HFFc6 (cell line): Measurements from ENCODE around the gene FAM240A. TPM values are rescaled to one million over a fixed set of nuclear protein-coding genes. Genes with fewer than 3 reads are reported as not detected.

Experiments
- total RNA-seq, 6 experiments: library from RNA; stranded (reverse); fragmentation: NEBNext Ultra II Directional; extraction: Animal tissue kit (Norgen Biotek cat#: 25700); gene quantifications; 2 replicates in 1 of 6; 3 replicates in 5 of 6; pipeline ENCODE4 v1.2.3, GENCODE V29; 2021

Gene FAM240A
- total RNA-seq, 6 experiments from 2014 or later: not detected

Other genes with a start within 250 kb of the FAM240A start
- gene CCR5, start 241.6 kb upstream of the FAM240A start, total RNA-seq: not detected
- gene CCRL2, start 205.3 kb upstream of the FAM240A start, total RNA-seq: under 1 TPM in 2 of 6 experiments, not detected in 4; 0.12 to 0.21 TPM
- under 1 TPM in 1 of 6 experiments, not detected in 5; 0.40 TPM for gene LTF, start 147.6 kb upstream of the FAM240A start, total RNA-seq
- not detected for gene RTP3, start 114.5 kb upstream of the FAM240A start, total RNA-seq
- under 1 TPM; 0.19 to 0.56 (median 0.37) TPM for gene LRRC2, start 46.2 kb upstream of the FAM240A start, total RNA-seq
- gene ALS2CL, start 81.2 kb downstream of the FAM240A start, total RNA-seq: 1 to 10 TPM; 1.7 to 3.9 (median 2.4) TPM
- gene TMIE, start 88.9 kb downstream of the FAM240A start, total RNA-seq: not detected
- gene PRSS50, start 105.3 kb downstream of the FAM240A start, total RNA-seq: not detected